Measurements from ENCODE around the gene OR56B1.
"Not testable (repeated sequence)": the region's sequence is repeated elsewhere in the genome, so short reads cannot be mapped to it uniquely, and the experiment has no call there.

The OR56B1 gene

DNA sequence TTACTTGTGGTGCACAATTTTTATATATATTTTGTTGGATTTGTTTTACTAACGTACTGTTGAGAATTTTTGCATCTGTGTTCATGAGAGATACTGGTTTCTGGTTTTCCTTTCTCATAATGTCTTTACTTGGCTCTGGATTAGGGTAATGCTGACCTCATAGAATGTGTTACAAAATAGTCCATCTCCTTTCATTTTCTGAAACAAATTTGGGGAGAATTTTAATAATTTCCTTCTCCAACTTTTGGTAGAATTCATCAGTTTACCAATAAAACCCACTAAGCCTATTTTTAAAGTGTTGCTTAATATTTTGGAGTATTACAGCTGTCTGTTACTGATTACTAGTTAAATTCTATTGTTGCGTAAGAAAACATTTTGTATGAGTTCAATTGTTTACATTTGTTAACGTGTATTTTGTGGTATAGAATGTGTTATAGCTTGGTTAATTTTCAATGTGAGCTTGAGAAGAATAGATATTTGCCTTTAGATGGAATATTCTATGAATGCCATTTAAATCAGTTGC, 35.1 kb upstream of the OR56B1 start:
- DNase-seq: no peak
- H3K36me3 Mint-ChIP-seq (ENCODE audit: low read depth): no peaks in the 10 kb centered on the region
- H3K4me1 Mint-ChIP-seq: no peaks in the 10 kb centered on the region
- no peaks in the 10 kb centered on the region for H3K27me3 Mint-ChIP-seq (ENCODE audit: low read depth, poor library complexity)
- H3K9me3 Mint-ChIP-seq: no peaks in the 10 kb centered on the region
- no peak overlapping the region for H3K4me3 Mint-ChIP-seq
- TF ChIP-seq, protein P1, sequence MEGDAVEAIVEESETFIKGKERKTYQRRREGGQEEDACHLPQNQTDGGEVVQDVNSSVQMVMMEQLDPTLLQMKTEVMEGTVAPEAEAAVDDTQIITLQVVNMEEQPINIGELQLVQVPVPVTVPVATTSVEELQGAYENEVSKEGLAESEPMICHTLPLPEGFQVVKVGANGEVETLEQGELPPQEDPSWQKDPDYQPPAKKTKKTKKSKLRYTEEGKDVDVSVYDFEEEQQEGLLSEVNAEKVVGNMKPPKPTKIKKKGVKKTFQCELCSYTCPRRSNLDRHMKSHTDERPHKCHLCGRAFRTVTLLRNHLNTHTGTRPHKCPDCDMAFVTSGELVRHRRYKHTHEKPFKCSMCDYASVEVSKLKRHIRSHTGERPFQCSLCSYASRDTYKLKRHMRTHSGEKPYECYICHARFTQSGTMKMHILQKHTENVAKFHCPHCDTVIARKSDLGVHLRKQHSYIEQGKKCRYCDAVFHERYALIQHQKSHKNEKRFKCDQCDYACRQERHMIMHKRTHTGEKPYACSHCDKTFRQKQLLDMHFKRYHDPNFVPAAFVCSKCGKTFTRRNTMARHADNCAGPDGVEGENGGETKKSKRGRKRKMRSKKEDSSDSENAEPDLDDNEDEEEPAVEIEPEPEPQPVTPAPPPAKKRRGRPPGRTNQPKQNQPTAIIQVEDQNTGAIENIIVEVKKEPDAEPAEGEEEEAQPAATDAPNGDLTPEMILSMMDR (IDR thresholded peaks at IDR 0.05): no peak
- H3K27ac Mint-ChIP-seq: no peak overlapping the region

GRCh38 chr11:5703741-5704536, 32.3 kb upstream of the OR56B1 start:
- Mint-ChIP-seq H3K9me3 (no peaks in the 10 kb centered on the region), H3K4me3 (no peak overlapping the region), H3K4me1 (no peaks in the 10 kb centered on the region), H3K27ac (no peak overlapping the region), H3K27me3 (ENCODE audit: low read depth, poor library complexity) (peaks cover 6% of the 10 kb centered on the region), H3K36me3 (ENCODE audit: low read depth) (no peaks in the 10 kb centered on the region)
- no peak for DNase-seq
- TF ChIP-seq, protein P1 (IDR thresholded peaks at IDR 0.05): no peak

DNA sequence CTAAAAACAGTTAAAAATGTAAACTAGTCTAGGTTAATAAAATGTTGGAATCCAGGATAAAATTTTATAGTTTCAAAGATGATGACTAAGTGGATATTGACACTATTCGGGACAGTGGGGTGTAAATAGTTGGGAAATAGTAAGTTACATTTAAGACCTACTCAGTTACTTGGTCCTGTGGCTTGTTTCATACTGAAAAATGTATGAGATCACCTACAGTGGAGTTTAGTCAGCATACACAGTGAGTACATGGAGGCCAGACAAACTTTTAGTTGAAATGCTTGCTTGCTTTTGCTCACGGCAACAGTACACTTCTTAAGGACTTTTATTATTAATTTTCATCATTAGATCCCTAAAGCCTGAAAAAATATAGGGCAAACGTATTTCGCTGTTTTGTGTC, 30.6 kb upstream of the OR56B1 start:
- H3K9me3 Mint-ChIP-seq: no peaks in the 10 kb centered on the region
- TF ChIP-seq, protein P1 (IDR thresholded peaks at IDR 0.05): no peak
- H3K4me1 Mint-ChIP-seq: no peaks in the 10 kb centered on the region
- H3K36me3 Mint-ChIP-seq (ENCODE audit: low read depth): no peaks in the 10 kb centered on the region
- no peak overlapping the region for H3K27ac Mint-ChIP-seq
- peaks cover 6% of the 10 kb centered on the region for H3K27me3 Mint-ChIP-seq (ENCODE audit: low read depth, poor library complexity)
- no peak overlapping the region for H3K4me3 Mint-ChIP-seq
- no peak for DNase-seq

- no peak for DNase-seq
- TF ChIP-seq, protein P1 (IDR thresholded peaks at IDR 0.05): no peak
- H3K27ac Mint-ChIP-seq: no peak overlapping the region
- H3K9me3 Mint-ChIP-seq: peaks cover 7% of the 10 kb centered on the region
- no peak overlapping the region for H3K4me3 Mint-ChIP-seq
- no peaks in the 10 kb centered on the region for H3K4me1 Mint-ChIP-seq
- H3K36me3 Mint-ChIP-seq (ENCODE audit: low read depth): no peaks in the 10 kb centered on the region
- peaks cover 12% of the 10 kb centered on the region for H3K27me3 Mint-ChIP-seq (ENCODE audit: low read depth, poor library complexity)
These were observed 23.7 kb upstream of the OR56B1 start for GRCh38 chr11:5712507-5712906.

DNA sequence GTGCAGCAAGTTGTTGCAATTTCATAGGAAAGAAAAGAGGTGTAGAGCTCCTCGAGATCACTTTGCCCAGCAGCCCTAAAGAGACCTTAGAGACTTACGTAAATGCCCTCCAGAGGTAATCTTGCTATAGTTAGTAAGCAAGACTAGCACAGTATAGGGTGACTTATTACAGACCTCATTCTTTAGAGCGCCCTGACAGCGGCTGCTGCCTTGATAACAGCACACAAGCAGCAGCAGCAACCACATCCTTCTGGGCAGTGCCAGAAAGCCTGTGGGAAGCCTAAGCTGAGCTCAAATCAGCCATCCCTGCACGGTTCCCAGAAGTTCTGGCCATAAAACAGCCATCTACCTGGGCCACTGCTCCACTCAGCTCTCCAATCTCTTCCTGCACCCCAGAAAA, 22.6 kb upstream of the OR56B1 start:
- Mint-ChIP-seq H3K27me3 (ENCODE audit: low read depth, poor library complexity) (peaks cover 6% of the 10 kb centered on the region), H3K9me3 (peaks cover 13% of the 10 kb centered on the region), H3K27ac (no peak overlapping the region), H3K4me1 (no peaks in the 10 kb centered on the region), H3K4me3 (no peak overlapping the region), H3K36me3 (ENCODE audit: low read depth) (no peaks in the 10 kb centered on the region)
- TF ChIP-seq, protein P1 (IDR thresholded peaks at IDR 0.05): no peak
- no peak for DNase-seq

DNA sequence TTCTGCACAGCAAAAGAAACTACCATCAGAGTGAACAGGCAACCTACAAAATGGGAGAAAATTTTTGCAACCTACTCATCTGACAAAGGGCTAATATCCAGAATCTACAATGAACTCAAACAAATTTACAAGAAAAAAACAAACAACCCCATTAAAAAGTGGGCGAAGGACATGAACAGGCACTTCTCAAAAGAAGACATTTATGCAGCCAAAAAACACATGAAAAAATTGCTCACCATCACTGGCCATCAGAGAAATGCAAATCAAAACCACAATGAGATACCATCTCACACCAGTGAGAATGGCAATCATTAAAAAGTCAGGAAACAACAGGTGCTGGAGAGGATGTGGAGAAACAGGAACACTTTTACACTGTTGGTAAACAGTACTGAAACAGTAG, 19.7 kb upstream of the OR56B1 start:
- H3K27ac Mint-ChIP-seq; DNase-seq; H3K4me3 Mint-ChIP-seq; H3K36me3 Mint-ChIP-seq (ENCODE audit: low read depth); H3K4me1 Mint-ChIP-seq: not testable (repeated sequence)
- H3K9me3 Mint-ChIP-seq: peaks cover 13% of the 10 kb centered on the region
- peaks cover 11% of the 10 kb centered on the region for H3K27me3 Mint-ChIP-seq (ENCODE audit: low read depth, poor library complexity)

All from nephron progenitor cell (in vitro differentiated cells).